T follicular helper cell (primary cell): ENCODE data around the gene FURIN.
"Not testable (repeated sequence)": the region's sequence is repeated elsewhere in the genome, so short reads cannot be mapped to it uniquely, and the experiment has no call there.

Experiments
- DNase-seq: peaks from one replicate; pipeline ENCODE4 v3.0.0-alpha.2; 2020; ENCODE audit warnings: low read depth

Gene FURIN

DNA sequence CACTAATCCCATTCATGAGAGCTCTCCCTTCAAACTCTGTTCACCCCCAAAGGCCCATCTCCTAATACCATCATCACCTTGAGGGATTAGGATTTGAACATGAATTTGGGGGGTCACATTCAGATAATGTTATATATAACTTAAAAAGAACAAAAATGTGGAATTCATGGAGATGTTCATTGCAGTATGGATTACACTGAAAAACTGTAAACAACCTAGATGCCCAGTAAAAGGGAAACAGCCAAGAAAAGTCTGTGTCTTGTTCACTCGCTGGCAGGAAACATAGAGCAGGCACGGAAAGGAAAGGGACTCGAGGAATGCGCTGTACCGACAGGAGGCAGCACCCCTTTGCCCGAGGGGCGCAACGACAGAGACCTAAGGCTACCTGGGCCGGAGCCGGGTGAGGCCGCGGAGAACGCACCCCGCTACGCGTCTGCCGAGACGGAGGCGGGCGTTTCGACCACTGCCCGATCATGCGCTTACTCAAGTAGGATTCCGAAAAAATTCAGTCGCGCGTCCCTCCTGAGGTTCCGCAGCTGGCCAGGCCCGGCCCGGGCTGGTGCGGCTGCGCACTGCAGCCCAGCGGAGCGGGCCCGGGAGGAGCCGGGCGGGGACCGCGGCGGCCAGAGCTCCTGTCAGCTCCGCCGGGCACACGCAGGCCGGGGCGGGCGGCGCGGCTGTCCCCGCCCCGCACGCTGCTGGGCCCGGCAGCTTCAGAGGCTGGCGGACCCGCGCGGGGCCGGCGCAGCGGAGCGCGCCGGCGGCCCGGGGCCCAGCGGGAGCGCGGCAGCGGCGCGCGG lies 33.9 kb downstream of the FURIN start:
- DNase-seq: peak; percentile 52

DNA sequence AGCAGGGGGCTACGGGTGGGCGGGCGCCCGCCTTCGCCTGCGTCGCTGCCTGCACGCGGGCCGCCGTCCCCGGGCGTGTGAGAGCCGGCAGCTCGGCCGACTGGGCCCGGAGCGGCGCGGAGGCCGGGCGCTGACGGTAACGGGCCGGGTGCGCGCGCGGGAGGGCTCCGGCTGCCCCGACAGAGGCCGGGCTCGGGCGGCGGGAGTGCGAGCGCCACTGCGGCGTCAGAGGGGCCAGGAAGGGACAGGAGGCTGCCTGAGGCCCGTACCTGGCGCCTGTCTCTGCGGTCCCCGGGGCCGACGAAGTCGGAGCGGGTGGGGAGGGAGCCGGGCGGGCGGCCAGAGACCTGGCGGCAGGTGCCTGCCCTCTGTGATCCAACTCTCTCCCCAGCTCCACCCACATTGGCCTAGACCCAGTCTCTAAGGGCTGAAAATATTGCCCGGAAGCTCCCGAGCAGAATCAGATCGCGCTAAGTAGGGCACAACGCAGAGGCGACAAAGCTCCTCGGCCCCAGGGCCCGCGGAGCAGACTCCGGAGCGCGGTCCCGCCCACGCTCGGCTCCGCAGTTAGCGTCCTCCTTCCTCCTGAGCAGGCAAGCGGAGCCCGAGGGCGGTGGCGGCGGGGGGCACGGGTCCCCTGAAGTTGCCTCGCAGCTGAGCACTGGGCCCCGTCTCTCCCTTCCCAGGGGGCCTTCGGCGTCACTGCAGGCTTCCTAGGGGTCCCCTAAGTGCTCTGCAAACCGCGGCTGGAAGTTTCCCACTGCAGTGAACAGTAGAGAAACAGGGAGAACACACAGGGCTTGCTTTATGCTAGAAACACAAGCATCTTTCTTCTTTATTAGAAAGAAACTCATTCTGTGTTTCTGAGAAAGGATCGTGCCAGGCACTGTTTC lies 34.7 kb downstream of the FURIN start, which contains the start of gene MAN2A2:
Gene MAN2A2, plus strand, starts transcription at position 463 of the 893 bp plus-strand sequence. CDS start 906 bp downstream, outside the sequence.
- DNase-seq: peak; percentile 33

DNA sequence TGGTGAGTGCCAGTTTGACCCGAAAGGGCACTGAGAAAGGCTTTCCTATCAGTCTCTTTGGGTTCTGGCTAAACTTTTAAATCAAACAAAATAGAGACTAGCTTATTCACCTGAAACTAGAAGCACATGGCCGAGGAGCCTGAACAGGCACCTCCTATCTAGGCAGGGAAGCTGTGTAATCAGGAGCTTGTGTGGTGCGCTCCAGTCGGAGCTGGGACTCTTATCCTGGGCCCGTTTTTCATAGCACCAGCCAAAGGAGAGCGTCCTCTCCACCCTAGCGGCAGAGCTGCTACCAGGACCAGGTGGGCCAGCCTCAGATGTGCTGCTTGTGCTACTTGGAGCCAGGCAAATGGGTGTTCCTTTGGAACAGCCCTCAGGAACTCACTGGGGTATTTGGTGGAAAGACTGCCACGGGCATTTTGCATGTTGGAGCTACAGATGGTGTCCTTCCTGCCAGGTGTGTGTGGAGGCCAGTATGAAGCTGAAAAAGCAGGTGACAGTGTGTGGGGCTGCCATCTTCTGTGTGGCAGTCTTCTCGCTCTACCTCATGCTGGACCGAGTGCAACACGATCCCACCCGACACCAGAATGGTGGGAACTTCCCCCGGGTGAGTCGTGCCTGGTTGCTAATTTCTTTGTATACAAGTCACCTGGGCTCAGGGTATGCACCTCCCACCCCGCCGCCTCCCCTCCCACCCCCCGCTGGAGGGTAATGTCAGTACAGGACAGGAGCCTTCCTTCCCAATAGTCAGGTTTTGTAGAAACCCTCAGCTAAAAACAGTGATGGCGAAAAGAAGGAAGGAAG lies 35.5 kb downstream of the FURIN start:
- no peak for DNase-seq

DNA sequence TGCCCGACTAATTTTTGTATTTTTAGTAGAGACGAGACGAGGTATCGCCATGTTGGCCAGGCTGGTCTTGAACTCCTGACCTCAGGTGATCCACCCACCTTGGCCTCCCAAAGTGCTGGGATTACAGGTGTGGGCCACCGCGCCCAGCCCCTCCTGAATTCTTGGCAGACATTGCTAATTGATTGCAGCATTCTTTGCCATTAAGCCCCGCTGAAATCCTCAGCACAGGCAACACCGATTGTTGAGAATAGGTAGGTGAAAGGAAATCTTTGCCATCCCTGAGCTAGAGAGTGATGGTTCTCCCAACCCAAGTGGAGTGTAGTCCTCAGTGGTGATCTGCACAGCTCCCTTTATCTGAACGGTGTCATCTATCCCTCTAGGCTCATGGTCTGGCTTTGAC lies 36.4 kb downstream of the FURIN start:
- DNase-seq: no peak

DNA sequence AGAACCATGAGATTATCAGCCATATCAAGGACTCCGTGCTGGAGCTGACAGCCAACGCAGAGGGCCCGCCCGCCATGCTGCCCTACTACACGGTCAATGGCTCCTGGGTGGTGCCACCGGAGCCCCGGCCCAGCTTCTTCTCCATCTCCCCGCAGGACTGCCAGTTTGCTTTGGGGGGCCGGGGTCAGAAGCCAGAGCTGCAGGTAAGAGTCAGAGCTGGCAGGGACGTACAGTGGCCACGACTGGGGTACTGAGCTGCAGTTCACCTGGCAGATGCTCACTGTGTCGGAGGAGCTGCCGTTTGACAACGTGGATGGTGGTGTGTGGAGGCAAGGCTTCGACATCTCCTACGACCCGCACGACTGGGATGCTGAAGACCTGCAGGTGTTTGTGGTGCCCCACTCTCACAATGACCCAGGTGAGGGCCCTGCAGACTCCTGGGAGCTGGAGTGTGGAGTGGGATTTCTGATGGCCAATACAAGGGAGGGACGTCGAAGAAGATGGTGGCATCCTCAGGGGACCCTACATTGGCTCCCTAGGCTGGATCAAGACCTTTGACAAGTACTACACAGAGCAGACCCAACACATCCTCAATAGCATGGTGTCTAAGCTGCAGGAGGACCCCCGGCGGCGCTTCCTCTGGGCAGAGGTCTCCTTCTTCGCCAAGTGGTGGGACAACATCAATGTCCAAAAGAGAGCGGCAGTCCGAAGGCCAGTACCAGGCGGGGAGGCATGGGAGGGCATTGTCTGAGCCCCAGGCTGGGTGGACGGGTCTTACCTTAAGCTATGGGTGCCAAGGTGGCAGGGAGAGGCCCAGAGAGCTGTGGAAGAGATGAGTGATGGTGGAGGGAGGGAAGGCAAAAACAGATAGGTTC lies 37.2 kb downstream of the FURIN start:
- DNase-seq: no peak

DNA sequence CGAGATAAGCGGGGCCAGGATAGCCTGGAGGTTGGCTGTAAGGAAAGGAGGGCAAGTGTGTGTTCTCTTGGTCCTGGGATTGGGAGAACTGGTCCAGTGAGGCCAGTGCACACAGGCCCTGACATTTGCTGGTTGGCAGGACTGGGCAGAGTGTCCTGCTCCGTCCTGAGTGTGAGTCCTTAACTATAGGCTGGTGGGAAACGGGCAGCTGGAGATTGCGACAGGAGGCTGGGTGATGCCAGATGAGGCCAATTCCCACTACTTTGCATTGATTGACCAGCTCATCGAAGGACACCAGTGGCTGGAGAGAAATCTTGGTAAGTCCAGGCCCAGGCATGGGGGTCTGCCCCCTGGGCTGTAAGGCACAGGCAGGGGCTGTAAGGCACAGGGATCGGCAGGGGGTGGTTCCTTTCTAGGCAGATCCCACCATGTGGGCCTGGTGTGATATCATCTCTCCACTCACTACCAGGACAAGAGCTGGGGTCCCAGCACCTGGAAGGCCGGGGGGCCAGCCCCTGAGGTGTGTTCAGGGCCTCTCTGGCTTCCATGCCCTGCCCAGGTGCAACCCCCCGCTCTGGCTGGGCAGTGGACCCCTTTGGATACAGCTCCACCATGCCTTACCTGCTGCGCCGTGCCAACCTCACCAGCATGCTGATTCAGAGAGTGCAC lies 37.9 kb downstream of the FURIN start:
- no peak for DNase-seq

DNA sequence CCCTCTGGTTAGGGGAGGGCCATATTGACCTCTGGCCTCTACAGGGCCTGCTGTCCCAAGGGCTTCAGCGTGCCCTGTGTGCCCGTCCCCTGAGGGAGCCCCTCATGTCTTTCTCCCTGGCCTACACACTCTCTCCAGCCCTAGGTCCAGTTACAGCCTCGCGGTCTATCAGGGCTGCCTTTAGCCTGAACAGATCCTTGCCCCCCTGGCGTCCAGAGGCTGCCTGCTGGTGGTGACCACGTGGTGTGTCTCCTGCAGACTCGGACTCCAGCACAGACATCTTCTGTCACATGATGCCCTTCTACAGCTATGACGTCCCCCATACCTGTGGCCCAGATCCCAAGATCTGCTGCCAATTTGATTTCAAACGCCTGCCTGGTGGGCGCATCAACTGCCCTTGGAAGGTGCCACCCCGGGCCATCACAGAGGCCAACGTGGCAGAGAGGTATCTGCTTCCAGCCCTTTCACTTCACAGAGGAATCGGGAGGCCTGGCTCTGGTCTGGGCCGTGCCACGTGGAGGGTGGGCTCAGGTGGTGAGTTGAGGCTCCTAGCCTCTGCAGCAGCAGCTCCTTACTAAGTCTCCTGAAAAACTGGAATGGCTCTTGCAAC lies 38.8 kb downstream of the FURIN start:
- no peak for DNase-seq

DNA sequence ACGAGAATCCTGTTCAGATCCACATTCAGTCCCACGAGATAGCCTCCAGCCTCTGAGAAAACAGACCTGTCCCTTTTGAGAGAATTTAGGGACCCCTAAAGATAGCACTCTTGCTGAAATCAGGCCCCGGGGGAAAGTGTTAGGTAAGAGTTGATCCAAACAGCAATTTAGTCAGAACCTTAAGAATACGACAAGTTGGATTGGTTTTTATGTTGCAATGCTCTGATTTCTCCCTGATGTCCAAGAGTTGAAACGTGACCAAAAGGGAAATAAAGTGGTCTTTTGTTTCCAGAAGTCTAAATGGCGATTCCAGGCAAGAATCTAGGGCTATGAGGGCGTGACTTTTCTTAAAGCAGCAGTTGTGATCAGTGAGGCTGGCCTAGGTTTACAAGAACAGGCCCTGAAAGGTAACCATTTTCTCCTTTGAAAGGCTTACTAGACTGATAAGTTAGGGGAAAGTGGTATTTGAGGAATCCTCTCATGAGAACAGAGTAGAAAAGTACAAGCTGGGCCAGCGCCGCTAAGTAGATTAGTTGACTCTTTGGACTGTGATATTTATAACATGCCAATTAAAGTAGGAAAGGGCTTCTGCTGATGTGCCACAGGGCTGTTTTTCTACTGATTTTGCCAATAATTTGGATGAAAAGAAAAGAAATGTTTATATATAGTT lies 39.6 kb downstream of the FURIN start:
- DNase-seq: no peak

DNA sequence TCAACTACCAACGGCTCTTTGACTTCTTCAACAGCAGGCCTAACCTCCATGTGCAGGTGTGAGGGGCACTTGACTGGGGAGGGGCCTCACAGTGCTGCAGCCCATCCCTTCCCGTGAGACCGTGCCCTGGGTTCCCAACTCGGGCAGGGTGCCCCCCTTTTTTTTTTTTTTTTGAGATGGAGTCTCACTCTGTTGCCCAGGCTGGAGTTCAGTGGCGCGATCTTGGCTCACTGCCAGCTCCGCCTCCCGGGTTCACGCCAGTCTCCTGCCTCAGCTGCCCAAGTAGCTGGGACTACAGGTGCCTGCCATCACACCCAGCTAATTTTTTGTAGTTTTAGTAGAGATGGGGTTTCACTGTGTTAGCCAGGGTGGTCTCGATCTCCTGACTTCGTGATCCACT lies 41.1 kb downstream of the FURIN start:
- not testable (repeated sequence) for DNase-seq

DNA sequence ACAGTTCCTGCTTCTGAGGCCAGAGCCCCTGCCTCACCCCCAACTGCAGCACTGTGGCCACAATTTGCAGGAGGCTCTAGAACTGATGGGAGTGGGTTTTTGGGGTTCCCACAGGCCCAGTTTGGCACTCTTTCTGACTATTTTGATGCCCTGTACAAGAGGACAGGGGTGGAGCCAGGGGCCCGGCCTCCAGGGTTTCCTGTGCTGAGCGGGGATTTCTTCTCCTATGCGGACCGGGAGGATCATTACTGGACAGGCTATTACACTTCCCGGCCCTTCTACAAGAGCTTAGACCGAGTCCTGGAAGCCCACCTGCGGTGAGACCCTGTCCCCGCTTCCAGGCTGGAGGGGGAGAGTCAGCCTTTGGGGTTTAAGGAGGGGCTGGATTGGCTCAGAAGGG lies 41.6 kb downstream of the FURIN start:
- DNase-seq: no peak

DNA sequence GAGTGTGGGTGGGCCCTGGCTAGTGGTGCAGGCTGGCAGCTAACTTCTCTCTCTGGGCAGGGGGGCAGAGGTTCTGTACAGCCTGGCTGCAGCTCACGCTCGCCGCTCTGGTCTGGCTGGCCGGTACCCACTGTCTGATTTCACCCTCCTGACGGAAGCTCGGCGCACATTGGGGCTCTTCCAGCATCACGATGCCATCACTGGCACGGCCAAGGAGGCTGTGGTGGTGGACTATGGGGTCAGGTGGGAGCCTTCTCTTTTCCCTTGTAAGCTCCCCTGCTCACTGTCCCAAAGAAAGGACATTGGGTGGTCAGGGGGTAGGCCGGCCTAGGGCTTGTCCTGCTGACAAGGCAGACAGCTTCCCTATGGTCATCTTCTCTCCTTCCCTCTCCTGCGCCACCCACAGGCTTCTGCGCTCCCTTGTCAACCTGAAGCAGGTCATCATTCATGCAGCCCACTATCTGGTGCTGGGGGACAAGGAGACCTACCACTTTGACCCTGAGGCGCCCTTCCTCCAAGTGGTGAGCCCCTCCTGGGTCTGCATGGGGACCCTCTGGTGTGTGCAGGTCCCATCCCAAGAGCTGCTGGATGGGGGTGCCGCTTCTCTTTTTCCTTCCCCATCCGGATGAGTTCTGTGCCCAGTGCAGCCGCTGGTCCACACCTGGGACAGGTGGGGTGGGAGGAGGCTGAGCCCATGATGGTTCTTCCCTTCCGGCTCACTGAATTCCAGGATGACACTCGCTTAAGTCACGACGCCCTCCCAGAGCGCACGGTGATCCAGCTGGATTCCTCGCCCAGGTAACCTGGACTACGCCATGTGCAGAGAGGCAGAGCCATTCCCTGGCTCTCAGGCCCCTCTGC lies 42.3 kb downstream of the FURIN start:
- no peak for DNase-seq

DNA sequence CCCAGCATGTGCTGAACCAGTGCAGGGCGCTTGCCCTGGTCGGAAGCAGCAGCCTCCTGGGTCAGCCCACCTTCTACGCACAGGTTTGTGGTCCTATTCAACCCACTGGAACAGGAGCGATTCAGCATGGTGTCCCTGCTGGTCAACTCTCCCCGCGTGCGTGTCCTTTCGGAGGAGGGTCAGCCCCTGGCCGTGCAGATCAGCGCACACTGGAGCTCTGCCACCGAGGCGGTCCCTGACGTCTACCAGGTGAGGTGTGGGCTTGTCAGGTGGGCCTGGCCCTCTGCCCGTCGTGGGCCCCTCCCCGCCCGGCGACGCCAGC lies 42.9 kb downstream of the FURIN start:
- DNase-seq: no peak

DNA sequence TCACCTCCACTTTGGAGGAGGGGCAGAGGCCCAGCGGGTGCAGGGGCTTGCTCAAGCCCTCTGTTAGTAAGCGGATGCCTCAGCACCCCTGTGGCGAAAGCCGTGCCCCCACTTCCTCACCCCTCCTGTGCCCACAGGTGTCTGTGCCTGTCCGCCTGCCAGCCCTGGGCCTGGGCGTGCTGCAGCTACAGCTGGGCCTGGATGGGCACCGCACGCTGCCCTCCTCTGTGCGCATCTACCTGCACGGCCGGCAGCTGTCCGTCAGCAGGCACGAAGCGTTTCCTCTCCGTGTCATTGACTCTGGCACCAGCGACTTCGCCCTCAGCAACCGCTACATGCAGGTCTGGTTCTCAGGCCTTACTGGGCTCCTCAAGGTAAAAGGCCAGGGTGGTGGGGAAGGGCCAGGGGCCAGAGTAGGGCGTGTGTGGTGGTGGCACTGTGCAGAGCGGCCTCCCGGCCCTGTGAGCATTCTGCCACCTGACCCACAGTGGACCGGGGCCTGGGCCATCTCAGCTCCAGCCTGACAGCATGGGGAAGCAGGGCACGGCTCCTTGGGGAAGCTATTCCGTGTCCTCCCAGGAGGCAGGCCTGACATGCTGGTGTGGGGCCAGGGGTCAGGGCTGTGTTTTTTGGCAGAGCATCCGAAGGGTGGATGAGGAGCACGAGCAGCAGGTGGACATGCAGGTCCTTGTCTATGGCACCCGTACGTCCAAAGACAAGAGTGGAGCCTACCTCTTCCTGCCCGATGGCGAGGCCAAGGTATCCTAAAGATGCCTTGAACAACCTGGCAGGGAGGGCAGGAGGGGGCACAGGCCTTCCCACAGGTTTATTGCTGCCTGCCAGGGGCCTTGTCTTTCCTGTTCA lies 43.8 kb downstream of the FURIN start:
- no peak for DNase-seq

DNA sequence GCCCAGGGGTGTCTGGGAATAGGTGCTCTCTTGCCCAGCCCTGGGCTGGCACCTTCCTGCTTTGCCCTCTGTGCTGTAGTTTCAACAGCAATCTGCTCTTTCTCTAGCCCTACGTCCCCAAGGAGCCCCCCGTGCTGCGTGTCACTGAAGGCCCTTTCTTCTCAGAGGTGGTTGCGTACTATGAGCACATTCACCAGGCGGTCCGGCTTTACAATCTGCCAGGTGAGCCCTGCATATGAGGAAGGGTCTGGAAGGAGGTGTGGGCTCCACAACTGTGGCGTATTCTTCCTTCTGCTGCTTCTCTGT lies 44.3 kb downstream of the FURIN start:
- no peak for DNase-seq

DNA sequence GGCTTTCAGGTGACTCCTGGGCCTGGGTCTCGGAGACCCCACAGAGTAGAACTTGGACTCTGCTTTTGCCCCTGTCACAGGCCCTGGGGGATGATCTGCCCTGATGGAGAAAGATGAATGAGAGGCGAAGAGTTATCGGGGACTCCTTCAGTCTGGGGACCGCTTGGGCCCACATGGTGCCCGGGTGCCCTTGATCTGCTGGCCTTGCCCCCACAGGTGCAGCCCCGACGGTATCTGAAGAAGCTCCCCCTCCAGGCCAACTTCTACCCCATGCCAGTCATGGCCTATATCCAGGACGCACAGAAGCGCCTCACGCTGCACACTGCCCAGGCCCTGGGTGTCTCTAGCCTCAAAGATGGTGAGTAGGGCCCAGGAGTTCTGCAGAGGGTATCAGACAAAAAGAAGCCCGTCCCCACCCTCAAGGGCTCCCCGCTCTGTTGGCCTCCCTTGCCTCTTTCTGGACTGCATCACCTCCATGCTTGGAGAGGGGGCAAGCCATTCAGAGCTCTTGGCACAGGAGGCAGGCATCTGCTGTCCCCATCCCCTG lies 45.1 kb downstream of the FURIN start:
- DNase-seq: no peak

DNA sequence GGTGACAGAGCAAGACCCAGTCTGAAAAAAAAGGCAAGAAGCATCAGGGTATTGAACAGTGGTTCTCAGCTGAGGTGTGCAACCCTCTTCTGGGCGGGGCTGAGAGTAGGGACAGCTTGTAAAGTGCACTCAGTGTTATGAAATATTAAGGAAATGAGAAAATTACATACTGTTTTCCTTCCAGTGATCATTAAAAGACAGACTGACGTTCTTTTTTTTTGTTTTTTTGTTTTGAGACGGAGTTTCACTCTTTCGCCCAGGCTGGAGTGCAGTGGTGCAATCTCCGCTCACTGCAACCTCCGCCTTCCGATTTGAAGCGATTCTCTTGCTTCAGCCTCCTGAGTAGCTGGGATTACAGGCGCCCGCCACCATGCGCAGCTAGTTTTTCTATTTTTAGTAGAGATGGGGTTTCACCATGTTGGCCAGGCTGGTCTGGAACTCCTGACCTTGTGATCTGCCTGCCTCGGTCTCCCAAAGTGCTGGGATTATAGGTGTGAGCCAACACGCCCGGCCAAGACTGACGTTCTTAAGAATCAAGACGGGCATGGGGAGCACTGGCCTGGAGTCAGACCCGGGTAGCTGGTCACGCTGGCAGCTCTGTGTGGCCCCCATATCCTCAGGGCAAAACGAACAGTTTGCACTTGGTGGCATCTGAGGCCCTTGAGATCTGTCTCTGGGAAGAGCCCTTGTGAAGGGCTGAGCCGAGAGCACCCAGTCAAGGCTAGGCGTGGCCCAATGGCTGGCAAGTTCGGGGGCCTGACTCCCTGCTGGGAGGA lies 46.1 kb downstream of the FURIN start:
- no peak for DNase-seq
